ENCODE data around the gene SETBP1.

SETBP1 gene

DNA sequence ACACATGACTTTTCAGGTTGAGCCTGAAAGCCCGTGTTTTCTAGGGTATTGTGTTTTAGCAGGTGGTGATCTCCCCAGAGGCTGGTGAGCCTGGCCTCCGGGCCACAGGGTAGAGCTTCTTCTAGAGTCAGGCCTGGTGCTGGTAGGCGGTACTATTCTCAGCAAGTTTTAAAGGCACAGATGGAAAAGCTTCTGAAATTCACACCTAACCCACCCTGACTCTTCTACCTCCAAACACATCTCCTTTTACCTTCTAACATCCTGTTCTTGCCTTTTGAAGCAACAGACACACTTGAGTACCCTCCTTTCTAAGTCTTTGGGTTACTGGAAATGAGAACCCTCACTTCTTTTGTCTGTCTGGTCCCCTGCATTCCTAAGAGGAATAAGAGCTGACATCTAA is 191.1 kb downstream of the SETBP1 start:
- DNase-seq (ENCODE audit: low read depth) = no peak

DNA sequence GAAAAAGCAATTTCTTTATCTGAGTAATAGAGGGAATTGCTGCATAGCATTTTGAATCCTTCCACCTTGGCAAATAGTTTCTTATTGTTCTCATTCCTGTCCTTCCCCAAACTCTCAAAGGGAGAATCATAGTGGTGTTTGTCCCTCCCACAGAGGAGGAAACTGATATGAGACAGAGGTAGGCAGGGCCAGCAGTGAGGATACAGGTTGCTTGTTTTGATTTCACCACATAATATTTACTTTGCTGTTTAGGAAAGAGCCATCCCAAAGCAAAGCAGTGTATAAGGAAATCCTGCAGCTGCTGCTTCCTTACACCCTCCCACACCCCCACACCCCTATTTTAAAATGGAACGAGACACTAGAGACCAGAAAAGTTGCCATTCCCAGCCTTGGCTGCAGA is 195.3 kb downstream of the SETBP1 start:
- no peak for DNase-seq (ENCODE audit: low read depth)

DNA sequence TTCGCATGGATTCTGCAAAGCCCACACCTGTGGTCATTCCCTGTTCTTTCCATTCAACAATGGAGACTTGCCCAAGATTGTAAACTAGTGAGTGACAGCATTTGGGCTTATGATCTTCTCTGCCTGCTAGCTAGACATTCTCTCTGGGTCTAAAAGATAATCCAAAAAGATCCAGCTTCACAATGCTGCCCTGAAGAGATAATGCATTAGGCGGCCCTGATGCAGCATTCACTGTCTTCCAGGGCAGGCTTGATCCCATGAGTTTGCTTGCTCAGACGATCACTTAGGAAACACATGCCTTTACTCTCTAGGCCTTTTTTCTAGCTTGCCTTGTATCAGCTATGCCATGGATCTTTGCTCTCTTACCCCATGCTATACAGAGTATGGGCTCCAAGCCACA is 196.1 kb downstream of the SETBP1 start:
- DNase-seq (ENCODE audit: low read depth) = no peak

DNA sequence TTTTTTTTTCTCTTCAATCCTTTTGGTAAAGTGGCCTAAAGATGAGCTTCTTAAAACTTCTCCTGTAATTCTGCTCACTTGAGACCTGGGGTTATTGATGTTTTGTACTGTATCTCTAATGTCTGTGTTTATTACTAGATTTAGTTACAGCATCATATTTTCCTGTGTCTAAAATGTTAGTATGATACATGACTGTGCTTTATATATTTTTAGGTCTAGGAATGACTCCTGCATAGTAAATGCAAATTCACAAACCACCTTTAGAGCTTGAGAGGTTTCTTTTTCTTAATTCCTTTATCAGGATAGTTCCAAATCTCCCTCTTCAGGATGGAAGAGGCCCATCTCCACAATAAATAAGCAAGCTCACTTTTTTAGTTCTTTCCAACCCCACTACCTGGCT is 197.6 kb downstream of the SETBP1 start:
- DNase-seq (ENCODE audit: low read depth) = no peak

DNA sequence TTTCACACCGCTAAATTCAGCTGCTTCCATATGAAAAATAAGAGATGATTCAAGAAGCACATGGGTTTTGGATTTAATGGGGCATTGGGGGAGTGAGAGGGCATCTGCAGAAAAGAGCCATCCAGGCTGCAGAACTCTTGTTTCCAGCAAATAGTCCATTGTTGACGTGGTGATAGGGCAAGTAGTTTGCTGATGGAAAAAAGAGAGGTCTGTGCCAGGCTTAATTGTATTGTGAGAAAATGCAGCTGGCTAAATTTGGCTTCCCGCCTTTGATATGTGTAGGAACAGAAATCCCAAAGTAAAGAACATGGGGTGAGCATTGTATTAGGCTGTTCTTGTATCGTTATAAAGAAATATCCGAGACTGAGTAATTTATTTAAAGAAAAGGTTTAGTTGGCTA is 199.5 kb downstream of the SETBP1 start:
- no peak for DNase-seq (ENCODE audit: low read depth)

DNA sequence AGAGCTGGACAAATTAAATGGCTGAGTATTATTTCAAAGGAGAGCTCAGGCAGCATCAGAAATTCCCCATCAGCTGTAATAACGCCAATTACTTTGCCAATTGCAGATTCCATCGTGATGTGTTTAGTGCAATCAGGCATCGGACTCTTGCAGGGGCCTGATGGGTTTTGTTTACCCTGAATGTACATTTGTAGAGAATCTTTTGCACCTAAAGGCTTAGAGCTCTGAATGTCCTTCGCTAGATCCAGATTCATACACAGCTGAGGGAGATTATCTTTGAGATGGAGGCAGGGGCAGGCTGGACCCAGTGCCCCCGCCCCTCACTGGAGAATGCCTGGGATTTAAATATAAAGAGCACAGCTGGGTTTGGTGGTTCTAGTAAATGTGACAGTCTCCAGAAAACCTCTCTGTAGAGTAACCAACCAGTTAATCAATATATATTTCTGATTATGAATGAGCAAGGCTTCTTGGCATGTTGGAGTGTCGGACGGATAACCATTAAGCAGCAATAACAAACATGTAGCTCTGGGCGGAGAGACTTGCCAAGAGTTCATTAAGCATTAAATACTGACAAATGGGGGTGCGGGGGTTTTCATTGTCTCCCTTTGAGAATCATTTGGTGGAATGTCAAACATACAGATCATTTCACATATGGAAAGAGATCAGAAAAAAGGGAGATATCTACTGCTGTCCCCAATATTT is 200.9 kb downstream of the SETBP1 start:
- no peak for DNase-seq (ENCODE audit: low read depth)

DNA sequence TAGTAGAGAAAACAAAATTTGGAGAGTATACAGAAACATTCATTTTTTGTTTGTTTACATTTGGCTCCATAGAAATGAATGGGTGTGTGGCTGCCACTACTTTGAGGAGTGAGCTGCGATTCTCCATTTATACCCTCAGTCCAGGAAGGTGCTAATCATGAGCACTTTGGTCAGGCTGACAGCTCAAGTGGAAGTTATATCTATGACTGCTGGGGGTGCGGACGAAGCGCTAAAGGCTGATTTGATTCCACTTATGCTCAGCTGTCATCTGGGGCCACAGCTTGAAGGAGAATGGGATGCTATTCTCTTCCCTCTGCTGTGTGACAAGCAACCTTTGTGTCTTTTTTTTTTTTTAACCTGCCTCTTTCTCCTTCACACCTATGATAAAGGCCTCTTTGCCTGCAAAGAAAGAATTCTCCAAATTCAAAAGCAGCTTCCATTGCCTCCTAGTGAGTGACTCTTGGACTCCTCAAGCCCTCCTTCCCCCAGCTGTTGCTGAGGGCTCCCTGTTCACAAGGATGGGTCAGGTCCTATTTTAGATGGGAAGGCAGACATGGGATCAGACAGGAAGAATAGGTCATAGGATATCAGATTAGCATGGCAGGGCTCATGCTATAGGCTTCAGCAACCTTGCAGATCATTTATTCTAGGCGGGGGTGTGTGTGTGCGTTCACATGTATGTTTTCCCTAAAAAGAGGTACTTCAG is 201.6 kb downstream of the SETBP1 start:
- DNase-seq (ENCODE audit: low read depth) = no peak

DNA sequence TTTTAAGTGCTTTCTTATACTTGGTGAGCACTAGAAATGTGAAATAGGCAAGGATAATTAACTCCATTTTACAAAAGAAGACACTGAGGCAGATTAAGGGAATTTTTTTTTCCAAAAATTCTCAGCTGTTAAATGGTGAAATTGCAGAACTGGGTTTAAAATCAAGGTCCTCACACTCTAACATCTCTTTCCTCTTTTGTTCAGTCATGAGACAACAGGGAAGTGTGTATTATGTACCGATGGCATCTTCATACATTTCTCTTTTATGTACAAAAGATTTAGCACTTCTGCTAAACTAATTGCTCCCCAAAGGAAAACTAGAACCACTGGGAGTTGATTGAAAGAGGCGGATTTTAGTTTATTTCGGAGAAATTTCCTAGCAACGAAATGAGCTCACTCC is 203.0 kb downstream of the SETBP1 start:
- DNase-seq (ENCODE audit: low read depth) = no peak

DNA sequence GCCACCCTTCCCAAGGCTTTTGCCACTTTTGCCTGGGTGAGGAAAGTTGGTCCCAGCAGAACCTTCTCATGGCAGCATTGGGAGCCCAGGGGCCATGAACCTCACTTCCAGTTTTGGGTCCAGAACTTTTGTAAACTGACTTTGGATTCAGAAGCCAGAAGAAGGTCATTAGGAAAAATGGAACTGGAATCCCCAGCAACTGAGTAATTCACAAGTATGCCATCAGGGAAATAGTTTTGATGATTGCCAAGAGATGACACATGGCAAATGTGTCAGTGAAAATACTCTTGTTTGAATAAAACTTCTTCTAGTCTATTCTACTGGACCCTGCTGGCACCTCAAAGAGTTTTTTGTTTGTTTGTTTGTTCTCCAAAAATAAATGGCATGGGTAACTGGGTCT is 203.7 kb downstream of the SETBP1 start:
- DNase-seq (ENCODE audit: low read depth) = no peak

DNA sequence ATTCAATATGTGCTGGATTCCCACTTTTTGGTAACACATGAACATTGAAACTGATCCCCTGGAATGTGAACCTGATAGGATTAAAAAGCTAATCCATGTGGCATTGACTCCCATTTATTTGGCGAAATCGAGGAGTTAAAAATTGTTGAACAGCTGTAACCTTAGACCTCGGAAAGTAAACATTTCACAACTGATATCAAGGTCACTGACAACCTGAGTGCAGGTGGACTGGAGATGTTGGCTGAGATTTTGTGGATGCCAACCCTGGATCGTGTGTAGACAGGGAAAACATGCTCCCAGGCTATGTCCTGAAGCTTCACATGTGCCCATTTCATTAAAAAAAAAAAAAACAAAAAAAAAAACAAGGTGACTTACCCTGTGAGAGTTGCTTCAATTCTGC is 204.8 kb downstream of the SETBP1 start:
- DNase-seq (ENCODE audit: low read depth) = no peak

DNA sequence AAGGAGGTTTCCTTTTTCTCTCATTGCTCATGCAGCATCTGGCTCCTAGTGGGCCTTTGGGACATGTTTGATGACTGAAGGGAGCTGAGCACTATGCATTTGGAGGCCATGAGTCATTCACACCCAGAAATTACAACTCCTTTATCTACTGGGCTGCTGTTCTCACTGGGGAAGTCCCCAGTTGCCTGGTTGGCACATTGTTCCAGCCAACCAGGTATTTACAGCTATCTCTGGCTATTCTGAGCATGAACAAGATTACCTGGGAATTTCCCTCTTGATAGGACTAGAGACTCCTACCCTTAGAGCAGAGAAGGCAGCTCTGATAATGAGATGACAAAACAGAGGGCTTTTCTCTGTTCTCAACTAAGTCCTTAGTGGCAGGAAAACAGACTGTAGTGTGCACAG is 206.5 kb downstream of the SETBP1 start:
- no peak for DNase-seq (ENCODE audit: low read depth)

DNA sequence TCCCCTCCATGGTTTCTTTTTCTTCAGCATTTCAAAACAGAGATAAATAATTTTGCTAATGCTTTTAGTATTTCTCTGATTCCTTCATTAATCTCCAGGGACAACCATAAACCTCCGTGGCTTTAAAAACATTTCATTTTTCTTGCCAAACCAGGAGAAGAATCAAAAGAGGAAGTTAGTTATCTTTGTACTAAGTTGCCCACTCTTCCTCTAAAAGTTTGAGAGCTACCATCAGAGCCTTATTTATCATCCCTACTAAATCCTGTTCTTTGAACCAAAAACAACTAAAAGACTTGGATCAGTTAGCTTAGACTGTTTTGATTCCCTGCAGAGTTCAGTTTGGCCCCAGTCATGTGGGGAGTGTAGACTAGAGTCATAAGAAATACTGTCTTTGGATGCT is 208.4 kb downstream of the SETBP1 start:
- no peak for DNase-seq (ENCODE audit: low read depth)

DNA sequence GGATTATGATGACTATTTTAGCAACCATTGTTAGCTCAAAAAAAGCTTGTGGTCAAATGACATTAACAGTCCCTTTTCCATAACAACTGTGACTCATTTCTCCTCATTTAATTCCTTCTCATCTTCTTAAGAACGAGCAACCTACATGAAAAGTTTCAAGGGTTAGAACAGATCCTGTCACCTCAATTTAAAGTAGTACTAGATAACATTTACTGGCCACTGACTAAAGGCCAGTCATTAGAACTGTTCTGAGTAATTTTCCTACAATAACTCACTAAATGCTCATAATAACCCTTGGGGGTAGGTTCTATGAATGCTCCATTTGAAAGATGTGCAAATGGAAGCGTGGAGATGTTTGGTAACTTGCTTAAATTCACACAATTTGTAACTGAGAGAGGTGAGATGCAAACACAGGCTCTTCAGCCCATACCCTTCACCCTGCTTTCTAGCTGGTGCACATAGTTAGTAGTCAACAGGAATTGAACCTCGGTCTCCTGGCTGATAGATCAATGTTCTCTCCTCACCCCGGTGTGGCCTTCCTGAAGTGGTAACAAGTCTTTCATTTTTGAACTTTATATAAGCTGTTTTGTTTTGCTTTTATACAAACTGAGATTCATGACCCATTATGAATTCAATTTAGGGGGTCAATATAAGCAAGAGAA is 212.5 kb downstream of the SETBP1 start:
- no peak for DNase-seq (ENCODE audit: low read depth)

DNA sequence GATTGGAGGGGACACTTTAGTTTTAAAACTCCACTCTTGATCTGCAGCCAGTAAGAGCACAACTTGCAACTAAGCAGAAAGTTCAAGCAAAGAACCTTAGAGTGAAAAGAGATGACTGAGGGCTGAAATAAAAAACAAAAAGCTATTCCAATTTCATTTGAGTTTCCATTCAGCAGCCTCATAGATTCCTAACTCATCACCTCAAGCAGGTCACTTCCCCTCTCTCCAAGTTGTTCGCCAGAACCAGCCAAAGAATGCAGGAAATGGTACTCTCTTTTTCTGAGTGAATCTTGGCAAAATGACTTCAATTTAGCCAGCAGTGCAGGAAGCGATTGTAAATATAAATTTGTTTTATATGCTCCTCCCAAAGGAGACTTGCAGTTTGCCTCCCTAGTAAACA is 213.3 kb downstream of the SETBP1 start:
- no peak for DNase-seq (ENCODE audit: low read depth)

DNA sequence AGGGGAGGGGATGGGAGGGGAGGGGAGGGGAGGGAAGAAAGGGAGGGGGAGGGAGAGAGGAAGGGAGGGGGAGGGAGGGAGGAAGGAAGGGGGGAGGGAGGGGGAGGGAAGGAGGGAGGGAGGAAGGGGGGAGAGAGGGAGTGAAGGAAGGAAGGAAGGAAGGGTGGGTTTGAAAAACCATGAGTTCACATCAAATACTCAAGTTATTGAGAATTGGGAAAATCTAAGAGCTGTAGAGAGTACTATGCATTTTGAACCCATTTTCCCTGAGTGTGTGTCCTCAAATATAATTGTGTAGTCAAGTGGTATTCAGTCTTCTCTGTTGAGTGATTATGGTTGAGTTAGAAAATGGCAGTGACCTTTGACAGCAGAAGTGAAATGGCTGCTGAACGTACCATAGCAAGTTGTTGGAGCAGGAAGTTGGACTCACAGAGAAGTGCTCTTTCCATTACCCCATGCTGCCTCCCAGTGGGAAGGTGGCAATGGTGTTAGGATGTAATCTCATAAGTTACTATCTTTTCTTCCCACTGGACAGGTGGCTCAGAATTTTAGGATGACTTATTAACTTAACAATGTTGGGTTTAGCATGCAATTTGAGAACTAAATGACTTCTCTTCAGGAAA is 214.6 kb downstream of the SETBP1 start:
- DNase-seq (ENCODE audit: low read depth) = no peak

DNA sequence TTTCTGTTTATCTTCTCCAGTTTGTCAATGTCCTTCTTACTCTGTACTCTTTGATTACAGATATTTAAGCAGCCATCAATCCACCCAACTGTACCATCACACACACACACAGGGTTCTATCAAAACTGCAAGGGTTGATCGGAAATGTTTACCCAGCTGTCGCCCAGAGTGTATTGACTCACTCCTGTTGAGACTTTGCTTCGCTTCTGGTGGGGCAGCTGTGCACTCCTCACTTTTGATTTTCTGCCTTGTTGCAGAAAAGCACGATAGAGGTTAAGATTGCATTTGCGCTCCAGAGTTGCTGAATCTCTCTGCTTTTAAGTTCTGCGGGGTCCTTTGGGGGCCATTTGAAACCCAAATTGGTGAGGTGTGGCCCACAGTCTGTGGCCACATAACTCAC is 216.2 kb downstream of the SETBP1 start:
- DNase-seq (ENCODE audit: low read depth) = no peak

DNA sequence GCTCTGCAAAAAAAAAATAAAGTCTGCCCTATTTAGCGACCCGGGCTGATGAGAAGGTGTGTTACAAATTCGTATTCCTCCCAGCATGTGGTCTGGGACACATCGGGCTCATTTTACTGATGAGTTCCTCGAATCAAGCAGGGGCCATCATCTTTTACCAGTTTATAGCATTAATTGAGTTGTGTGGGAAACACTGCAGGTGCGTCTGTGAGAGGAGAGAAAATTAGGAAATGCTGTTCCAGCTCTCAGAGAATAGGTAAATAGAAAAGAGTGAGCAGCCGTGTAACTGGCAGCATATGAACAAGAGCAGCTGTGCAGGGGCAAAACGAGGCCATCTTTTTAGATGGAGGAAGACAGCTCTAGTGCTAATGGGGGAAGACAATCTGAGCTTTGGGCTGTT is 216.7 kb downstream of the SETBP1 start:
- DNase-seq (ENCODE audit: low read depth) = no peak

DNA sequence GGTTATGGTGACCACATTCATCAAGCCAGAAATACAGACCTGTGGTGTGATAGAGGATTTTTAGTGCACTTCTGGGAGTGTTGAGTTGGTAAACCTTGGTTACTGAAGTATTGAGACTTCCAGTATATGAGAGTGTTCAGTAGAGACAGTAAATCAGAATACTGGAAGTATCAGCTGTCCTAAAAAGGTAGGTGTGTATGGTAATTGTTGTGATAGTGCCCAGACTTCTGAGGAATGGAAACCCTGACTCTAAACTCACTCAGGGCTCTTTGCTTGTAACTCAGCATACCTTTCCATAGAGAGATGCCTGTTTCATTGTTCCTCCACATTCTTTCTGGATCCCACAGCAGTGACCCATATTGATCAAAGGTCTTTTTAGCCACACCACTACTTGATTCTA is 217.1 kb downstream of the SETBP1 start:
- DNase-seq (ENCODE audit: low read depth) = no peak

DNA sequence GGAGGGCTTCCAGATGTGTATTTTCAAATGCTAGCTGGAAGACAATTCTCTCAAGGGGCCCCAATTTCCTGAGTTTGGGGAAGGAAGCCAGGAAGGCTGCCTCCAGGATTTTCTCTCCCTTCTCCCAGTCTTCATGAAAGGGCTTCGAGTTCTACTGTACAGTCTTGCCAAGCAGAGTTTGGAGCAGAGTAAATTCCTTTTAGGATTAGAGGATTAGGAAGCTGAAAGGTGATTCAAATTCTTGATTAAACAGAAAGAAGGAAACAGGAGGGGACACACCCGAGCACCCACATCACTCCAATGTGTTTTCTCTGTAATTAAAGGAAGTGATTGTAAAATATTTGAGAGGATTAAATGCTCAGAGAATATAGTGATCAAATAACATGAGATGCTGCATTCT is 217.8 kb downstream of the SETBP1 start:
- no peak for DNase-seq (ENCODE audit: low read depth)

DNA sequence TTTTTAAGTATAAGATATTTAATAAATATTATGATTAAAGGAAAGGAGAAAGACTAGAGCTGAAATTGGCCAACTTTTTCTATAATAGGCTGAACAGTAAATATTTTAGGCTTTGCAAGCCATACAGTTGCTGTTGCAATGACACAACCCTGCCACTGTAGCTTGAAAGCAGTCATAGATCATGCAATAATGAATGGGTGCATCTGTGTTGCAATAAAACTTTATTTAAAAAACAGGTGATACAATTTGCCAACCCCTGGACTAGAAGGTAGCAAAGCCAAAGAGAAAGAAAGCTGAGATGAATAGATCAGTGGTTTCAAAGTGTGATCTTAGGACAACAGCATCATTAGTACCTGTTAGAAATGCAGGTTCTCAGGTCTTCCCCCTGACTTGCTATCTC is 219.1 kb downstream of the SETBP1 start:
- no peak for DNase-seq (ENCODE audit: low read depth)

DNA sequence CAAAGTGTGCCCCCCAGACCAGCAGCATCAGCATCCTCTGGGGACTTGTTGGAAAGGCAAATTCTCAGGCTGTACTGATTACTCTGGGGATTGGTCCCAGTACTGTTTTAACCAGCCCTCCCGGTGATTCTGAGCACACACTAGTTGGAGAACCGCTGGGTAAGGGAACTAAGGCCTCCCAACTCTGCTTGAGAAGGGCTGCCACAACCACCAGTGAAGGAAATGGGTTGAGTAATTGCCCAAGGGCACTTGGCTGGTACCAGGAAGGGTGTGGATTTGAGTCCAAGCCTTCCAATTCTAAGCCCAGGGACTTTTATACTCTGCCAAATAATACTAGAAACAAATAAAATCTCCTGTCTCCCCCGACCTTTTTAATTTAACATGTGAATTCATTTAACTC is 219.9 kb downstream of the SETBP1 start:
- DNase-seq (ENCODE audit: low read depth) = no peak

DNA sequence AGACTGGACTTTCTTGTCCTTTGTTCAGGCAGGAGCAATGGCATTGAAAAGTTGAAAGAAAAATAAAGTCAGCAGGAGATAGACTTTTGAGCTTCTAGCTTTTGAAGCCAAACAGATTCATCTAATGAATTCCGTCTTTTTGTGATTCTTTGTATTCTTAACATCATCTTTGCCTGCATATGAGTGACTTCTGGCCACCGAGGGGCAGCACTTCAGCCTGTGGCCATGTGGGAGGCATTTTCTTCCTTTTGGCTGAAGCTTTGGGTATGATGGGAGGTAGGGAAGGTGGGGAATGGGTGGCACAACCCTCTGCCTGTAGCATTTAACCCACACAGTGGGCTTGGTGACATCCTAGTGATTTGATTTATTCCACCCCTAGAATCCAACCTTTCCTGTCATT is 220.6 kb downstream of the SETBP1 start:
- no peak for DNase-seq (ENCODE audit: low read depth)

DNA sequence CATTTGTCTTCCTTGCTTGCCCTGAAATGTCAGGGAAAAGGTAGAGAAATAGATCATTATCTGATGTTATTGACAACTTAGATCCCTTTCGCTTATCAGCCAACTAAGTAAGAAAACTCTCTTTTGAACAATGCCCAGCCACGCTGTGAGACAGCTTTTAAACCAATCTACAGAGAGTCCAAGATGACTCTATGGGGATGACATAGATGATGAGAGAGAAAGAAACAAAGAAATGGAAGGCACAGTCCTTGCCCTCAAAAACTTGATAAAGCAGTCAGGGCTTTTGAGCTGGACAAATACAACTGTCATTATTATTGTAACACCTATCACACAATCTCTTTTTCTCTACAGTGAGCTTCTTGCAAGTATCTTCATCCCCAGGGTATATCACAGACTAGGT is 222.6 kb downstream of the SETBP1 start:
- no peak for DNase-seq (ENCODE audit: low read depth)

Measured in T follicular helper cell (primary cell).